Glutamatergic neuron (in vitro differentiated cells): ENCODE data around the gene DPP8. TPM values are rescaled to one million over a fixed set of nuclear protein-coding genes. Genes with fewer than 3 reads are reported as not detected.

Experiments used
- DNase-seq: peaks from one replicate; pipeline ENCODE4 v3.0.0; 2022
- H3K27ac Mint-ChIP-seq: one replicate; pipeline ENCODE4 v1.8.0; 2020; ENCODE audit warnings: mild to moderate bottlenecking, mixed read lengths, inconsistent platforms; ENCODE audit not compliant: unreplicated experiment
- H3K27me3 Mint-ChIP-seq: one replicate; pipeline ENCODE4 v1.8.0; 2020; ENCODE audit warnings: mild to moderate bottlenecking, moderate library complexity, mixed read lengths, inconsistent platforms; ENCODE audit not compliant: unreplicated experiment
- H3K36me3 Mint-ChIP-seq: one replicate; pipeline ENCODE4 v1.8.0; 2020; ENCODE audit warnings: mild to moderate bottlenecking, mixed read lengths, inconsistent platforms; ENCODE audit not compliant: unreplicated experiment
- H3K4me1 Mint-ChIP-seq: one replicate; pipeline ENCODE4 v1.8.0; 2020; ENCODE audit warnings: mild to moderate bottlenecking, low read depth, mixed read lengths, inconsistent platforms; ENCODE audit not compliant: unreplicated experiment
- H3K4me3 Mint-ChIP-seq: one replicate; pipeline ENCODE4 v1.8.0; 2020; ENCODE audit warnings: mild to moderate bottlenecking, mixed read lengths, inconsistent platforms; ENCODE audit not compliant: unreplicated experiment
- H3K9me3 Mint-ChIP-seq: one replicate; pipeline ENCODE4 v1.8.0; 2020; ENCODE audit warnings: mild to moderate bottlenecking, moderate library complexity, mixed read lengths, inconsistent platforms; ENCODE audit not compliant: unreplicated experiment
- total RNA-seq: library from RNA; stranded (reverse); fragmentation: NEBNext Ultra II Directional; extraction: Animal tissue kit (Norgen Biotek cat#: 25700); gene quantifications from one replicate; pipeline ENCODE4 v1.2.1, GENCODE V29; 2021; ENCODE audit not compliant: unreplicated experiment
- TF ChIP-seq, protein P1 (sequence below): fragments of 200-600 bp; sonication (generic); IDR thresholded peaks from one replicate; pipeline ENCODE4 v1.5.0; 2021; ENCODE audit not compliant: partially characterized antibody, unreplicated experiment

The DPP8 gene
- total RNA-seq, 1 donor from 2014 or later: 33.4 TPM

DNA sequence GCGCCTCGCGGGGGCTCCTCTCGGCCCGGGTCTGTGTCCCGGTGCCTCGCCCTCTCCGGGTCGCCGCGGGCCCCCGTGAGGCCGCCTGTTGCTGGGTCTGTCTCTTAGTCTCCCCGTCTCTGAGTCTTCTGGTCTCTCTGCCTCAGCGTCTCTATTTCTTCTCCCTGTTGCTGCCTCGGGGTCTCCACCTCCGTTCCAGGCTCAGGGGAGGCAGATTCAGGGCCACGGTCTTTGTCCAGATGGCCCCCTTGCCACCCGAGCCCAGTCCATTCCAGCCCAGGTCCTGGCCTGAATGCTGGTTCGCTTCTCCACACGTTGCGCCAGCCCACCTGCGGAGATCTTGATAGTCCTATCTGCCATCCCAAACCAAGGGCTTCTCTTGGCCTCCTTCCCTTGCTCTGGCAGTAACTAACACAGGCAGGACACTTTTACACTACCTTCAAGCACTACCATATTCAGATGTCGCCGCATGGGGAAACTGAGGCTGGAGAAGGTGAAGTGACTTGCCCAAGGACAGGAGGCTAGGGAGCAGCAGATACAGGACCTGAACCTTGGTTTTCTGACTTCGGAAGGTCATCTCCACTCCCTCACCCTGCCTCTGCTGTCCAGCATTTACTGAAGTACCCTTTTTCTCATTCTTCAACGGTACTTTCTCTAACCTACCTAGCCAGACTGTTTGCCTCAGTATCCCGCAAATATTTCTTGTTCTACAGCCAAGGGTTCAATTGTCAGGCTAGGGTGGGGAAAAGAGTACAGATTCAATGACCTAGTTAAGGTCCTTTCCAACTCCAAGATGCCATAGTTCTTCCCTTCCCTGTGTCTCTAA lies 94.1 kb downstream of the DPP8 start:
- TF ChIP-seq, protein P1, sequence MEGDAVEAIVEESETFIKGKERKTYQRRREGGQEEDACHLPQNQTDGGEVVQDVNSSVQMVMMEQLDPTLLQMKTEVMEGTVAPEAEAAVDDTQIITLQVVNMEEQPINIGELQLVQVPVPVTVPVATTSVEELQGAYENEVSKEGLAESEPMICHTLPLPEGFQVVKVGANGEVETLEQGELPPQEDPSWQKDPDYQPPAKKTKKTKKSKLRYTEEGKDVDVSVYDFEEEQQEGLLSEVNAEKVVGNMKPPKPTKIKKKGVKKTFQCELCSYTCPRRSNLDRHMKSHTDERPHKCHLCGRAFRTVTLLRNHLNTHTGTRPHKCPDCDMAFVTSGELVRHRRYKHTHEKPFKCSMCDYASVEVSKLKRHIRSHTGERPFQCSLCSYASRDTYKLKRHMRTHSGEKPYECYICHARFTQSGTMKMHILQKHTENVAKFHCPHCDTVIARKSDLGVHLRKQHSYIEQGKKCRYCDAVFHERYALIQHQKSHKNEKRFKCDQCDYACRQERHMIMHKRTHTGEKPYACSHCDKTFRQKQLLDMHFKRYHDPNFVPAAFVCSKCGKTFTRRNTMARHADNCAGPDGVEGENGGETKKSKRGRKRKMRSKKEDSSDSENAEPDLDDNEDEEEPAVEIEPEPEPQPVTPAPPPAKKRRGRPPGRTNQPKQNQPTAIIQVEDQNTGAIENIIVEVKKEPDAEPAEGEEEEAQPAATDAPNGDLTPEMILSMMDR: no peak
- peaks cover 25% of the 10 kb centered on the region for H3K9me3 Mint-ChIP-seq
- H3K36me3 Mint-ChIP-seq: peaks cover 4% of the 10 kb centered on the region
- peaks cover 24% of the 10 kb centered on the region for H3K27me3 Mint-ChIP-seq
- peak overlapping the region; percentile 99 for H3K27ac Mint-ChIP-seq
- no peak for DNase-seq
- peaks cover 46% of the 10 kb centered on the region for H3K4me1 Mint-ChIP-seq
- H3K4me3 Mint-ChIP-seq: peak overlapping the region; percentile 100

DNA sequence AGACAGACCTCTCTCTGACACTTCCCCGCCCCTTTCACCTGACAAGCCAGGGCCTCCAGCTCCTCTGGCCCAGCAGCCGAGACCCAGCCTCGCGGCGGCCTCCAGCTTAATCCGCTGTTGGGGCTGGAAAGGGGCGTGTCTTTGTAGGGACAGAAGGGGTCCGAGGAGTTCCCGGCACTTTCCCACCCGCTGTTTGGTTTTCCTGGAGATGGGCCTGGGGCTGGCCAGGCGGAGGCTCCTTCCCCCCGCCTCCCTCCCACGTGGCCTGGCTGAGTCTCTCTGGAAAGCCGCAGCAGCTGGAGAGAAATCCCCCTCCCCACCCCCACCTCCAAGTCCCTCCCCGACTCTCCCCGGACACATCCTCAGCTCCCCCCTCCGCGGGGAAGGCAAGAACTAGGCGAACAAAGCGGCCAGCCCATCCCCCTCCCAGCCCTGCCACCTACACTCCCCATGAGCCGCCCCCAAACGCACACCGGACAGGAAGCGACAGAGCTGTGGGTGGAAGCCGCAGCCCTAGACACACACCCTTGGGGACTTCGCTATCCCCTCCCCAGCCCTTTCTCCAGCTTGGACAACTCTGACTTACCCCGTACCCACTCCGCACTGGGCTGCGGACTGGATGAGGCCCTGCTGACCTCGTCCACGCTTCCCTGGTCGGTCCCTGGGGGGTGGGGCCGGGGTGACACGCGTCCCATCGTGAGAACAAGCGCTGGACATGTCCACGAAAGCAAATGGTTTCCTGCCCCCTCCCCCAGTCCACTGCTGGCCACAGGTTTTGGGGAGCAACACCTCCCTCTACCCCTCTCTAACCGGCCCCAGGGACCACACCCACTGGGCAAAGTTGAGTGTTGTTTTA lies 95.9 kb downstream of the DPP8 start:
- TF ChIP-seq, protein P1: no peak
- Mint-ChIP-seq H3K4me3 (peak overlapping the region; percentile 100), H3K27ac (peak overlapping the region; percentile 100), H3K9me3 (peaks cover 32% of the 10 kb centered on the region), H3K36me3 (peaks cover 4% of the 10 kb centered on the region), H3K4me1 (peaks cover 56% of the 10 kb centered on the region), H3K27me3 (peaks cover 31% of the 10 kb centered on the region)
- peak; percentile 94 for DNase-seq

DNA sequence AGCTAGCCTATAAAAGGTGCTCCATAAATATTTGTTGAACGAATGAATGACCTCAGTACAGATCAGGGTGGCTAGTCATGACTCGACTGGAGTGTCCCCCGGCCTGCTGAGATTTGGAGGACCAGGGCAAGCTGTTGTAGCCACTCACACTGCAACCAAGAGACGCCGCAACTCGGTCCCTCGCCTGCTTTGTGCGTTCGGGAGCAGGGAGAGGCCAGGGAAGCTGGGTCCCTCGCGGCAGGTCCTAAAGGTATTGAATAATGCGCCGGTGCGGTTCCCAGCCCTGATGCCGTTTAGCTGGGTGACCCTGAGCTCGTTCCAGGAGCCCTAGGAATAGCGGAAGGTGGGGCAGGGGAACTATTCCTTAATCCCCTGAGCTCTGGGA lies 96.5 kb downstream of the DPP8 start:
- TF ChIP-seq, protein P1: no peak
- Mint-ChIP-seq H3K27me3 (peaks cover 33% of the 10 kb centered on the region), H3K4me3 (peak overlapping the region; percentile 81), H3K27ac (peak overlapping the region; percentile 100), H3K36me3 (peaks cover 4% of the 10 kb centered on the region), H3K9me3 (peaks cover 34% of the 10 kb centered on the region), H3K4me1 (peaks cover 56% of the 10 kb centered on the region)
- peak; percentile 47 for DNase-seq

DNA sequence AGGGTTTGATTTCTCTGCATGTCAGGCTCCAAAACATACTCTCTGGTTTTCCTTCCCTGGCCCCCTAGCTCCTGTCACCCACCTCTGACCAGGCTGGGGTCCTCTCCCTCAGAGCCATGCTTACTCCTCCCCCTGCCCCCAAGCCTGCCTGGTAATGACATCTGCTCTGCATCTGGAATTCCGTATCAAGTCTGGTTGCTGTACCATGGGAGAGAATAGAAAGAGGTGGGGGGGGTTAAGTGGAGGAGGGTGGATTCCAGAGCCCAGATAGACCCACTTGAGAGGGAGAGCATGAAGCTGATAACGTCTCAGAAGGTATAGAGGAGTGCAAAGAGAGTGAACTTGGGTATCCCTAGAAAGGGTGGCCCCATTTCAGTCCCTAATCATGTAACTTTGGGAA lies 98.9 kb downstream of the DPP8 start:
- H3K9me3 Mint-ChIP-seq: peaks cover 37% of the 10 kb centered on the region
- DNase-seq: no peak
- peaks cover 58% of the 10 kb centered on the region for H3K4me1 Mint-ChIP-seq
- H3K27me3 Mint-ChIP-seq: peaks cover 37% of the 10 kb centered on the region
- H3K27ac Mint-ChIP-seq: no peak overlapping the region
- TF ChIP-seq, protein P1: no peak
- peak overlapping the region; percentile 26 for H3K4me3 Mint-ChIP-seq
- peaks cover 4% of the 10 kb centered on the region for H3K36me3 Mint-ChIP-seq
